ENCODE data around the gene BANP. TPM values are rescaled to one million over a fixed set of nuclear protein-coding genes. Genes with fewer than 3 reads are reported as not detected.

The BANP gene
- total and polyA plus RNA-seq, 2 donors (not counting 1 experiment from before 2014, with no cell fraction given), result 9.3 to 31.0 TPM

- Histone ChIP-seq H3K79me2 (ENCODE audit: control insufficient read depth, insufficient read depth, low read length) (peaks cover 14% of the 10 kb centered on the region), H2AFZ (ENCODE audit: low read length) (no peak overlapping the region)
These were observed 22.9 kb downstream of the BANP start for GRCh38 chr16:87974178-87974577.

GRCh38 chr16:87976665-87977064 lies 25.4 kb downstream of the BANP start:
- Histone ChIP-seq H3K4me1 (ENCODE audit: control insufficient read depth, extremely low read depth, insufficient read depth, low read length) (no peaks in the 10 kb centered on the region), H3K27ac (ENCODE audit: insufficient read depth, low read length) (no peak overlapping the region), H3K27me3 (ENCODE audit: control insufficient read depth, insufficient read depth, low read length) (no peaks in the 10 kb centered on the region), H3K36me3 (ENCODE audit: control insufficient read depth, insufficient read depth, low read length) (no peaks in the 10 kb centered on the region), H2AFZ (ENCODE audit: low read length) (no peak overlapping the region), H3K4me3 (replicated peaks in 1 of 4; ENCODE audit: control extremely low read depth in 1 of 4, insufficient read depth in 1 of 4, low read depth in 3 of 4, low read length in 4 of 4) (no peak overlapping the region), H3K9ac (ENCODE audit: insufficient read depth, low read length) (no peak overlapping the region), H3K9me3 (ENCODE audit: control insufficient read depth, insufficient read depth, low read depth, low read length) (no peaks in the 10 kb centered on the region), H3K79me2 (ENCODE audit: control insufficient read depth, insufficient read depth, low read length) (peaks cover 10% of the 10 kb centered on the region), H4K20me1 (ENCODE audit: control insufficient read depth, extremely low read depth, insufficient read depth, low read length) (no peaks in the 10 kb centered on the region), H3K4me2 (ENCODE audit: extremely low read depth, insufficient read depth, low read length) (no peak overlapping the region)
- peak in 1 of 2 donors; percentile 35 for DNase-seq (ENCODE audit: low read depth in 2 of 2)
- TF ChIP-seq EZH2 (IDR thresholded peaks at IDR 0.05; ENCODE audit: low read length, missing control alignments) (no peak), CTCF (conservative IDR thresholded peaks at IDR 0.05 in 1 of 2, IDR thresholded peaks at IDR 0.05 in 1 of 2; ENCODE audit: low read depth in 1 of 2, low read length in 2 of 2) (no peak)

More at GRCh38 chr16:87974178-87974577, 22.9 kb downstream of the BANP start:
- DNase-seq (ENCODE audit: low read depth in 2 of 2), result no peak
- H3K36me3 ChIP-seq (ENCODE audit: control insufficient read depth, insufficient read depth, low read length), result no peaks in the 10 kb centered on the region
- no peak overlapping the region for H3K27ac ChIP-seq (ENCODE audit: insufficient read depth, low read length)
- no peaks in the 10 kb centered on the region for H3K9me3 ChIP-seq (ENCODE audit: control insufficient read depth, insufficient read depth, low read depth, low read length)
- H3K9ac ChIP-seq (ENCODE audit: insufficient read depth, low read length), result no peak overlapping the region
- H3K4me1 ChIP-seq (ENCODE audit: control insufficient read depth, extremely low read depth, insufficient read depth, low read length), result no peaks in the 10 kb centered on the region
- TF ChIP-seq CTCF (conservative IDR thresholded peaks at IDR 0.05 in 1 of 2, IDR thresholded peaks at IDR 0.05 in 1 of 2; ENCODE audit: low read depth in 1 of 2, low read length in 2 of 2) (no peak), EZH2 (IDR thresholded peaks at IDR 0.05; ENCODE audit: low read length, missing control alignments) (no peak)
- H3K4me3 ChIP-seq (replicated peaks in 1 of 4; ENCODE audit: control extremely low read depth in 1 of 4, insufficient read depth in 1 of 4, low read depth in 3 of 4, low read length in 4 of 4), result no peak overlapping the region
- H3K4me2 ChIP-seq (ENCODE audit: extremely low read depth, insufficient read depth, low read length), result no peak overlapping the region
- H4K20me1 ChIP-seq (ENCODE audit: control insufficient read depth, extremely low read depth, insufficient read depth, low read length), result no peaks in the 10 kb centered on the region
- H3K27me3 ChIP-seq (ENCODE audit: control insufficient read depth, insufficient read depth, low read length), result no peaks in the 10 kb centered on the region

- Histone ChIP-seq H3K79me2 (ENCODE audit: control insufficient read depth, insufficient read depth, low read length) (no peaks in the 10 kb centered on the region), H2AFZ (ENCODE audit: low read length) (no peak overlapping the region), H3K36me3 (ENCODE audit: control insufficient read depth, insufficient read depth, low read length) (no peaks in the 10 kb centered on the region), H3K4me3 (replicated peaks in 1 of 4; ENCODE audit: control extremely low read depth in 1 of 4, insufficient read depth in 1 of 4, low read depth in 3 of 4, low read length in 4 of 4) (no peak overlapping the region), H3K9me3 (ENCODE audit: control insufficient read depth, insufficient read depth, low read depth, low read length) (no peaks in the 10 kb centered on the region), H3K4me1 (ENCODE audit: control insufficient read depth, extremely low read depth, insufficient read depth, low read length) (no peaks in the 10 kb centered on the region), H4K20me1 (ENCODE audit: control insufficient read depth, extremely low read depth, insufficient read depth, low read length) (no peaks in the 10 kb centered on the region), H3K27ac (ENCODE audit: insufficient read depth, low read length) (no peak overlapping the region), H3K4me2 (ENCODE audit: extremely low read depth, insufficient read depth, low read length) (no peak overlapping the region), H3K27me3 (ENCODE audit: control insufficient read depth, insufficient read depth, low read length) (no peaks in the 10 kb centered on the region), H3K9ac (ENCODE audit: insufficient read depth, low read length) (no peak overlapping the region)
- TF ChIP-seq CTCF (conservative IDR thresholded peaks at IDR 0.05 in 1 of 2, IDR thresholded peaks at IDR 0.05 in 1 of 2; ENCODE audit: low read depth in 1 of 2, low read length in 2 of 2), result no peak
- DNase-seq (ENCODE audit: low read depth in 2 of 2), result no peak
These were observed 26.9 kb downstream of the BANP start for GRCh38 chr16:87978127-87978526.

All from fibroblast of lung (primary cell).